ENCODE results near the gene LMF2.

GRCh38 chr22:50503475-50504145 lies 3.9 kb downstream of the LMF2 start:
- TF ChIP-seq CTCF (conservative IDR thresholded peaks at IDR 0.05) (peak; percentile 32; the same call in 1 of the 2 replicates), EZH2 (IDR thresholded peaks at IDR 0.05; ENCODE audit: low read depth) (no peak)
